ENCODE results near the gene FGFRL1. TPM values are rescaled to one million over a fixed set of nuclear protein-coding genes. Genes with fewer than 3 reads are reported as not detected.
A peak's percentile ranks its signal among the peaks of the same experiment; 100 is the strongest.

Gene FGFRL1
- total and polyA plus RNA-seq, 2 donors: 1.7 to 6.2 TPM

DNA sequence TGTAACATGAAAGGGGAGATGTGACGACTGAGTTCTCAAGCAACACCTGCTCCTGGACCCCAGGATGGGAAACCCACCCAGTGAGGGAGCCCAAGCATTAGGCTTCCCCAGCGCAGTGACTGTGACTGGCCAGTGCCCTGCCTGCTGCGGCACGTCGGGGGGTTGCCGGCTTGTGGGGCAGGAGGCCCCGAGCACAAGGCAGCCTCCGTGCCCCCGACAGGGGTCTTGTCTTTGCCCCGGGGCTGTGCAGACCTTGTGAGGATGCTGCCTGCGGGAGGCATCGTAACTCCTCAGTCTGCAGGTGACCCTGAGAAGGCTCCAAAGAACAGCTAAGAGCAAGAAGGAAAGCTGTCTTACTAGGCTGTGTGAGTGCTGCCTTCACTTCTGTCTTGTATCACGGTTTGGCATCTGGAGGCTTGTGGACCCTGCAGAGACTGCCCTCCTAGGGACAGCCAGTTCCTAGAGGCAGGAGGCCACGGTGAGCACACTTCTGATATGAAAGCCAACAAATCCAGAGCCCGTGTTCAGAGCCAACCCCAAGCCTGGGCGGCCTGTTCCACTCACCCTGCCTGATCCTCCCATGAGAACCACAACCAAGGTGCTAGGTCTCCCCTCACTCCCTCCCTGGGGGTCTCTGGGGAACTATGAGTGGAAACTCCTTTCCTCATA lies 47.7 kb downstream of the FGFRL1 start:
- H3K27me3 ChIP-seq (ENCODE audit: control insufficient read depth in 2 of 2, insufficient read depth in 1 of 2, low read length in 1 of 2): peaks cover 3 to 33% of the 10 kb centered on the region in 2 donors
- no peak overlapping the region for H3K4me3 ChIP-seq (ENCODE audit: low read length in 2 of 2)
- H3K4me1 ChIP-seq (ENCODE audit: control insufficient read depth in 2 of 2, insufficient read depth in 2 of 2, low read length in 2 of 2): peaks cover 4 to 10% of the 10 kb centered on the region in 2 donors
- H3K27ac ChIP-seq (ENCODE audit: low read depth in 1 of 2, low read length in 1 of 2): no peak overlapping the region
- peaks cover 0 to 3% of the 10 kb centered on the region in 2 donors for H3K9me3 ChIP-seq (ENCODE audit: control insufficient read depth in 2 of 2, insufficient read depth in 1 of 2, low read length in 1 of 2)
- H3K36me3 ChIP-seq (ENCODE audit: control insufficient read depth in 2 of 2, insufficient read depth in 2 of 2, low read length in 1 of 2): no peaks in the 10 kb centered on the region
- WGBS: 91% methylated on average over 16 of the region's 16 CpGs
- no peak for DNase-seq (ENCODE audit: low read depth in 6 of 9, low spot score in 9 of 9)

DNA sequence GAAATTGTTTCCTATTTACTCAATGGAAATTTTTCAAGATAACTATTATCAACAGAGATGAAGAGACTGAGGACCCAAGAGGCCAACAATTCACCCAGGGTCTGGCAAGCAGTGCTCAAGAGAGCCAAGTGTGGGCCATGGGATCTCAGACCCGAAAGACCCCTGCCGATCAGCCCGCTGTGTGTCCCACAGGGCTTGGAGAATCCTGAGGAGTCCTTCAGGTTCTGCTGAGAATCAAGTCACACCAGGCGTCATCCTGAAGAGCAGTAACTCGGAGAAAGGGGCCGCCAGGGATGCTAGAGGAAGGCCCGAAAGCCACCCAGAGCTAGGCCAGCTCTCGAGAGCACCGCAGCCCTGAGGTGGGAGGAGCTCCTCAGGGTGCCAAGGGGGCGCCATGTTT lies 48.7 kb downstream of the FGFRL1 start:
- peaks cover 0 to 3% of the 10 kb centered on the region in 2 donors for H3K9me3 ChIP-seq (ENCODE audit: control insufficient read depth in 2 of 2, insufficient read depth in 1 of 2, low read length in 1 of 2)
- no peaks in the 10 kb centered on the region for H3K36me3 ChIP-seq (ENCODE audit: control insufficient read depth in 2 of 2, insufficient read depth in 2 of 2, low read length in 1 of 2)
- WGBS: 79% methylated on average over 10 of the region's 10 CpGs
- DNase-seq (ENCODE audit: low read depth in 6 of 9, low spot score in 9 of 9): no peak
- no peak overlapping the region for H3K4me3 ChIP-seq (ENCODE audit: low read length in 2 of 2)
- peaks cover 3 to 38% of the 10 kb centered on the region in 2 donors for H3K27me3 ChIP-seq (ENCODE audit: control insufficient read depth in 2 of 2, insufficient read depth in 1 of 2, low read length in 1 of 2)
- no peak overlapping the region for H3K27ac ChIP-seq (ENCODE audit: low read depth in 1 of 2, low read length in 1 of 2)
- peaks cover 4 to 10% of the 10 kb centered on the region in 2 donors for H3K4me1 ChIP-seq (ENCODE audit: control insufficient read depth in 2 of 2, insufficient read depth in 2 of 2, low read length in 2 of 2)

GRCh38 chr4:1060621-1061020 lies 49.2 kb downstream of the FGFRL1 start:
- Histone ChIP-seq H3K4me3 (ENCODE audit: low read length in 2 of 2) (no peak overlapping the region), H3K27me3 (ENCODE audit: control insufficient read depth in 2 of 2, insufficient read depth in 1 of 2, low read length in 1 of 2) (peaks cover 3 to 35% of the 10 kb centered on the region in 2 donors), H3K36me3 (ENCODE audit: control insufficient read depth in 2 of 2, insufficient read depth in 2 of 2, low read length in 1 of 2) (no peaks in the 10 kb centered on the region), H3K4me1 (ENCODE audit: control insufficient read depth in 2 of 2, insufficient read depth in 2 of 2, low read length in 2 of 2) (peaks cover under 1 to 6% of the 10 kb centered on the region in 2 donors), H3K27ac (ENCODE audit: low read depth in 1 of 2, low read length in 1 of 2) (no peak overlapping the region), H3K9me3 (ENCODE audit: control insufficient read depth in 2 of 2, insufficient read depth in 1 of 2, low read length in 1 of 2) (peaks cover 0 to 3% of the 10 kb centered on the region in 2 donors)
- no peak for DNase-seq (ENCODE audit: low read depth in 6 of 9, low spot score in 9 of 9)
- 98% methylated on average over 9 of the region's 9 CpGs for WGBS

GRCh38 chr4:1061056-1061700 lies 49.8 kb downstream of the FGFRL1 start:
- Histone ChIP-seq H3K27me3 (ENCODE audit: control insufficient read depth in 2 of 2, insufficient read depth in 1 of 2, low read length in 1 of 2) (peaks cover 3 to 32% of the 10 kb centered on the region in 2 donors), H3K36me3 (ENCODE audit: control insufficient read depth in 2 of 2, insufficient read depth in 2 of 2, low read length in 1 of 2) (no peaks in the 10 kb centered on the region), H3K4me3 (ENCODE audit: low read length in 2 of 2) (no peak overlapping the region), H3K27ac (ENCODE audit: low read depth in 1 of 2, low read length in 1 of 2) (no peak overlapping the region), H3K4me1 (ENCODE audit: control insufficient read depth in 2 of 2, insufficient read depth in 2 of 2, low read length in 2 of 2) (peaks cover 0 to 2% of the 10 kb centered on the region in 2 donors), H3K9me3 (ENCODE audit: control insufficient read depth in 2 of 2, insufficient read depth in 1 of 2, low read length in 1 of 2) (no peaks in the 10 kb centered on the region)
- WGBS: 90% methylated on average over 14 of the region's 14 CpGs
- no peak for DNase-seq (ENCODE audit: low read depth in 6 of 9, low spot score in 9 of 9)

- Histone ChIP-seq H3K4me1 (ENCODE audit: control insufficient read depth in 2 of 2, insufficient read depth in 2 of 2, low read length in 2 of 2) (no peaks in the 10 kb centered on the region), H3K27ac (ENCODE audit: low read depth in 1 of 2, low read length in 1 of 2) (no peak overlapping the region), H3K27me3 (ENCODE audit: control insufficient read depth in 2 of 2, insufficient read depth in 1 of 2, low read length in 1 of 2) (peaks cover 3 to 32% of the 10 kb centered on the region in 2 donors), H3K4me3 (ENCODE audit: low read length in 2 of 2) (no peak overlapping the region), H3K9me3 (ENCODE audit: control insufficient read depth in 2 of 2, insufficient read depth in 1 of 2, low read length in 1 of 2) (no peaks in the 10 kb centered on the region), H3K36me3 (ENCODE audit: control insufficient read depth in 2 of 2, insufficient read depth in 2 of 2, low read length in 1 of 2) (no peaks in the 10 kb centered on the region)
- DNase-seq (ENCODE audit: low read depth in 6 of 9, low spot score in 9 of 9): no peak
- 93% methylated on average over 6 of the region's 6 CpGs for WGBS
These were observed 50.3 kb downstream of the FGFRL1 start for GRCh38 chr4:1061760-1062159.

DNA sequence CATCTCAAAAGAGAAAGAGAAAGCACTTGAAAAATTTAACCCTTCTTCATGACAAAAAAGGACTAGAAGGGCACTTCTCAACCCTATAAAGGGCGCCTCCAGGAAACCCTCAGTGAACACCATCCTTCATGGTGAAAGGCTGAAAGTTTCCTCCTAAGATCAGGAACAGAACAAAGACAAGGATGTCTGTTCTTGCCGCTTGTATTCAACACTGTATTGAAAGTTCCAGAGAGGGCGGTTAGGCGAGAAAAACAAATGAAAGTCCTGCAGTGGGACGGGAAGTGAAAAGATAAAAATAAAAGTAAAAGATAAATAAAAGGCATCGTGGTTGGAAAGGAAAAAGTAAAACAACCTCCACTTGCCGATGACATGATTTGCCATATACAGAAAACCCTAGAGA lies 51.0 kb downstream of the FGFRL1 start:
- DNase-seq (ENCODE audit: low read depth in 6 of 9, low spot score in 9 of 9): no peak
- Histone ChIP-seq H3K9me3 (ENCODE audit: control insufficient read depth in 2 of 2, insufficient read depth in 1 of 2, low read length in 1 of 2) (no peaks in the 10 kb centered on the region), H3K27ac (ENCODE audit: low read depth in 1 of 2, low read length in 1 of 2) (no peak overlapping the region), H3K4me3 (ENCODE audit: low read length in 2 of 2) (no peak overlapping the region), H3K4me1 (ENCODE audit: control insufficient read depth in 2 of 2, insufficient read depth in 2 of 2, low read length in 2 of 2) (no peaks in the 10 kb centered on the region), H3K27me3 (ENCODE audit: control insufficient read depth in 2 of 2, insufficient read depth in 1 of 2, low read length in 1 of 2) (peaks cover 3 to 29% of the 10 kb centered on the region in 2 donors), H3K36me3 (ENCODE audit: control insufficient read depth in 2 of 2, insufficient read depth in 2 of 2, low read length in 1 of 2) (no peaks in the 10 kb centered on the region)
- WGBS: 52% methylated on average over 7 of the region's 7 CpGs

GRCh38 chr4:1065732-1066131 lies 54.3 kb downstream of the FGFRL1 start:
- H3K4me3 ChIP-seq (ENCODE audit: low read length in 2 of 2): no peak overlapping the region
- DNase-seq (ENCODE audit: low read depth in 6 of 9, low spot score in 9 of 9): no peak
- H3K9me3 ChIP-seq (ENCODE audit: control insufficient read depth in 2 of 2, insufficient read depth in 1 of 2, low read length in 1 of 2): no peaks in the 10 kb centered on the region
- peaks cover 3 to 20% of the 10 kb centered on the region in 2 donors for H3K27me3 ChIP-seq (ENCODE audit: control insufficient read depth in 2 of 2, insufficient read depth in 1 of 2, low read length in 1 of 2)
- no peaks in the 10 kb centered on the region for H3K4me1 ChIP-seq (ENCODE audit: control insufficient read depth in 2 of 2, insufficient read depth in 2 of 2, low read length in 2 of 2)
- no peaks in the 10 kb centered on the region for H3K36me3 ChIP-seq (ENCODE audit: control insufficient read depth in 2 of 2, insufficient read depth in 2 of 2, low read length in 1 of 2)
- H3K27ac ChIP-seq (ENCODE audit: low read depth in 1 of 2, low read length in 1 of 2): no peak overlapping the region
- WGBS: 65% methylated on average over 4 of the region's 4 CpGs

DNA sequence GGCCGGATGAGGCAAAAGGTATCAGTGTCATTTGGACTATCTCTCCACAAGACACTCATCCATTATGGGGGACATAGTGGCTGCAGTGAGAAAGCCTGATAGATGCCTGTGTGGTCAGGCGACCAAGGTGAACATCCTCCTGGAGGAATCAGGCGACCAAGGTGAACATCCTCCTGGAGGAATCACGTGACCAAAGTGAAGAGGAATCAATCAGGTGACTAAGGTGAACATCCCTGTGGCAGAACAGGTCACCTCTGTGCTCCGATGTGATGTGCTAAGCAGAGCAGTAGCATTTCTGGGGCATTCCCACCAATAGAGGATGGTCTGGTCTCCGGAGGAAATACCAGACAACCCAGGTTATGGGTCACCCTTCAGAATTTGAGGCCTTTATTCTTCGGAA lies 58.0 kb downstream of the FGFRL1 start:
- WGBS: 95% methylated on average over 7 of the region's 7 CpGs
- no peaks in the 10 kb centered on the region for H3K4me1 ChIP-seq (ENCODE audit: control insufficient read depth in 2 of 2, insufficient read depth in 2 of 2, low read length in 2 of 2)
- no peak overlapping the region for H3K27ac ChIP-seq (ENCODE audit: low read depth in 1 of 2, low read length in 1 of 2)
- no peaks in the 10 kb centered on the region for H3K36me3 ChIP-seq (ENCODE audit: control insufficient read depth in 2 of 2, insufficient read depth in 2 of 2, low read length in 1 of 2)
- H3K4me3 ChIP-seq (ENCODE audit: low read length in 2 of 2): no peak overlapping the region
- peaks cover 2 to 8% of the 10 kb centered on the region in 2 donors for H3K27me3 ChIP-seq (ENCODE audit: control insufficient read depth in 2 of 2, insufficient read depth in 1 of 2, low read length in 1 of 2)
- H3K9me3 ChIP-seq (ENCODE audit: control insufficient read depth in 2 of 2, insufficient read depth in 1 of 2, low read length in 1 of 2): no peaks in the 10 kb centered on the region
- no peak for DNase-seq (ENCODE audit: low read depth in 6 of 9, low spot score in 9 of 9)

DNA sequence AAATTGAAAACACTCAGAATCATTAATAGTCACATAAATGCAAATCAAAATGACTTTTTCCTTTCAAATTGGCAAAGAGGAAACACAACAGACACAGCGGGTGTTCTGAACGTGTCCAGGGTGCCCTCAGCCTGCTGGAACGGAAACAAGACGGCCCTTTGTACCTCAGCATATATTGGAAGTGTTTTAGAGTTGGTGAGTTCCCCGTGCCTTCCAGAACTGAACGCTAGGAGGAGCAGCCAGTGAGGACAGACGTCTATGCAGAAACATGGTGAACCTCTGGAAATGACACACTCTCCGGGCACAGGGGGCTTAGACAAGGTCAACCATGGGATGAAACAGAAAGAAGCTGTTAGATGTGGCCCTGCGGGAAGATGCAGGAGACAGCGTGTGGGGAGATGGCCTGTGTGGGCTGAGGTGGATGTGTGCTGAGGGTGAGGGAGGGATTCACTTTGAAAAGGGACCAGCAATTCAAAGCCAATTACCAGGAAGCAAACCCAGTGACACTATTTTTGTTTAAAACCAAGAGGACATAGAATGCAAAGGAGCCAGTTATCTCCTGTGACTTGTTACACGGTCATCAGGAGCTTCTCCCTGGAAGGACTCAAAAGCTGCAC lies 61.5 kb downstream of the FGFRL1 start:
- 29% methylated on average over 11 of the region's 11 CpGs for WGBS
- H3K9me3 ChIP-seq (ENCODE audit: control insufficient read depth in 2 of 2, insufficient read depth in 1 of 2, low read length in 1 of 2): no peaks in the 10 kb centered on the region
- no peak overlapping the region for H3K27ac ChIP-seq (ENCODE audit: low read depth in 1 of 2, low read length in 1 of 2)
- H3K4me3 ChIP-seq (ENCODE audit: low read length in 2 of 2): no peak overlapping the region
- no peaks in the 10 kb centered on the region for H3K36me3 ChIP-seq (ENCODE audit: control insufficient read depth in 2 of 2, insufficient read depth in 2 of 2, low read length in 1 of 2)
- DNase-seq (ENCODE audit: low read depth in 6 of 9, low spot score in 9 of 9): peak in 7 of 9 donors; percentile 14 to 58 (median 34)
- peaks cover 0 to 2% of the 10 kb centered on the region in 2 donors for H3K27me3 ChIP-seq (ENCODE audit: control insufficient read depth in 2 of 2, insufficient read depth in 1 of 2, low read length in 1 of 2)
- H3K4me1 ChIP-seq (ENCODE audit: control insufficient read depth in 2 of 2, insufficient read depth in 2 of 2, low read length in 2 of 2): no peaks in the 10 kb centered on the region
